A549 treated with Hydrocortisone at 1 μM for 4 hours (cell line): ENCODE results near the gene REX1BD. TPM values are rescaled to one million over a fixed set of nuclear protein-coding genes. Genes with fewer than 3 reads are reported as not detected.

Experiments
- total RNA-seq: library from RNA; stranded (reverse); fragments of 200-300 nt; extraction: Qiagen RNA extraction; gene quantifications from 5 replicates; pipeline ENCODE4 v1.2.3, GENCODE V29; 2022

Gene REX1BD
- 31.4 to 59.2 TPM (median 55.1 TPM) in 5 replicates for total RNA-seq

DNA sequence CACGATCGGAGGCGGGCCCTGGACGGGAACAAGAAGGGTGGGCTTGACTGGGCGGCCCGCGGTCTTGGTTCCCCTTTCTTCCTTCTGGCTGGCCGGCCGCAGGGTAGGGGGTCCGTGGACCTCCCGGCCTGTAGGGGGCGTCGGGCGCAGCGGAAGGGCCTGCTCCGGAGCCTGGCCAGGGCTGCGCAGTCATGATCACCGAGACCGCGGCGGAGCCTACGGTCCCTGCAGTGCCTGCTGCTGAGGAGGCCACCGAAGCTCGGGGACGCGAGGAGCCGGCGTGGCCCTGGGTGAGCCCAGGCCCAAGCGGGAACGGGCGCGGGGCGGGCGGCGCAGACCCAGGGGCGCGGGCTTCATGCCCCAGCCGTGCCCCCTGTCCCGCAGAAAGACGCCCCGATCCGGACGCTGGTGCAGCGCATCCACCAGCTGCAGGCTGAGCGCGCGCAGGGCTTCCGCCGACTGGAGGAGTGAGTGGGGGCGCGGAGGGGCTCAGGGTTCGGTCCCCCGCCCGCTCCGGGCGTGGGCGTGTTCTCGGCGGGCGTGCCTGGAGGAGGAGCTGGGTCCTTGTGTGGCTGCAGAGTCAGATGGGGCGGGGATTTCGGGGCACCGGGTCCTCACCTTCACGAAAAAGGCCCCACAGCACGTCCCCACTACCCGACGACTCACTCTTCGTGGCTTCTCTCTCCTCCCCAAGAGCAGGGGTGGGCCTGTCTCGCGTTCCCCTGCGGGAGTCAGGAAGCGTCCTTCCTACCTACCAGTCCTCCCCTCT is at the start of gene REX1BD:
REX1BD (plus strand) TSS at position 188 of the 769 bp plus-strand sequence; CDS start at position 192, 4 bp downstream.

DNA sequence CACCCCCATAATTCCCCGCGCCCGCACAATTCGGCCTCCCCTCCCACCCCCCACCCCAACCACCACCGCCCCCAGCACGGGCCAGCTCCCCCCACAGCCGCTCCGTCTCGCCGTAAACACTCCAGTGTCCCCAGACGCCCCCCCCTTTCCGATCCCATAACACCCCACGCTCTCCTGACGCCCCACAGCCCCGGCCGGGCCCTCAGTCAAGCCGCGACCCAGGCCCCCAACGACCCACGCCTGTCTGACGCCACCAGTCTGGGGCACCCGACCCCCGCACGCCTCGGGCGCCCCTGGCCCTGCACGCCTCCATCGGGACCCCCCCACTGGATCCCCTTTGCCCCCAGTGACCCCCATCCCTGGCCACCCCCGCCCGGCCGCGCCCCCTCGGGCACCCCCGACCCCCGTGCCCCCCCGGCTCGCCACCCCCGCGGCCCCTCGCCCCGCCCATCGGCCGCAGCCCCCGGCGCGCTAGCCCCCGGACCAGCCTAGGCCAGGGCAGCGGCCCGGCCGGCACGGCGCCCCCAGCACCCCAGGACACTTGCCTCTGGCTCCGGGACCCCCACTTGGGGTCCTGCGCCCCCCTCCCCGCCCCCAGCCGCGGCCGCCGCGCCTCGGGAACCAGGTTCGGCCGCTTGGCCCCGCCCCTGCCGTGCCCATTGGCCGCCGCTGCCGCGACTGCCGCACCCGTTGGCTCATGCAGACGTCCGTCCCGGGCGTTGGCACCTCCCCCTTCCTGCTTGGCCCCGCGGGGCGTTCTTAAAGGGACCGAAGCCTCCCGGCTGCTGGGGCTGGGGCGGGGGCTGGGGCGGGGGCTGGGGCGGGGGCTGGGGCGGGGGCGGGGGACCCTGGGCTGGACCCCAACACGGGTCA is 45.4 kb upstream of the REX1BD start, which contains the start of gene FKBP8:
FKBP8 (minus strand) TSS at position 633 of the 873 bp plus-strand sequence. CDS start 1,603 bp downstream, outside the sequence.

DNA sequence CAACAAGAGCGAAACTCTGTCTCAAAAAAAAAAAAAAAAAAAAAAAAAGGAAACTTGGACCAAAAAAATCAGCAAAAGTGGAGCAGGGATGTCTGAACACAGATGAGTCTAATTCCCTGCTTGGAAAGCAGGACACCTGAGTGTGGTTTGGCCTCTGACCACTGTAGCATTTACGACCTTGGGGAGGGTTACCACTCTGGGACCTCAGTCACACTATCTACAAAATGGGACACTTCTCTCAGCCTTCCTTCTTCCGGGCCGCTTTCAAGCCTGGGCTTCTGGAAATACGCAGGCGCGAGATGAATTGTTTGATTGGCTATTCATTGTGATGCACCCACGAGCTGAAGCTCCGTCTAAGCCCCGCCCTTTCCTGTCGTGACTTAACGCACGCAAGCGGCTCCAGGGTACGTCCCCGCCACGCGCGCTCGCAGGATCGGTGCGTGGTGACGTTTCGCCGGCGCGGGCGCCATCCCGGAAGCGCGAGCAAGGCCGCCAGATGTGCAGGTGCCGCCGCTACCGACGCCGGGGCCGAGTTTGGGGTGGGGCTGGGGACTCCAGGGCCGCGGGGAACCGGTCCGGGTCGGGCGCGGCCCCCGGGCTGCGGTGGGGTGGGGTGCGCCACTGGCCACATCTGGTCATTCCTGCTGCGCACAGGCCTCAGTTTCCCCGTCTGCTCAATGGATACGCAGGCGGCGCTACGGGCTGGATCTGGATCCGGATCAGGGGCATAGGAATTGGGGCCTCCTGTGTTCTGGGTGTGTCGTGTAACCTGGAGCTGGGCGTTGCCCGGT is 31.0 kb upstream of the REX1BD start, which contains the start of gene KXD1:
KXD1 (plus strand) TSS at position 460 of the 791 bp plus-strand sequence. CDS start 4,187 bp downstream, outside the sequence.

DNA sequence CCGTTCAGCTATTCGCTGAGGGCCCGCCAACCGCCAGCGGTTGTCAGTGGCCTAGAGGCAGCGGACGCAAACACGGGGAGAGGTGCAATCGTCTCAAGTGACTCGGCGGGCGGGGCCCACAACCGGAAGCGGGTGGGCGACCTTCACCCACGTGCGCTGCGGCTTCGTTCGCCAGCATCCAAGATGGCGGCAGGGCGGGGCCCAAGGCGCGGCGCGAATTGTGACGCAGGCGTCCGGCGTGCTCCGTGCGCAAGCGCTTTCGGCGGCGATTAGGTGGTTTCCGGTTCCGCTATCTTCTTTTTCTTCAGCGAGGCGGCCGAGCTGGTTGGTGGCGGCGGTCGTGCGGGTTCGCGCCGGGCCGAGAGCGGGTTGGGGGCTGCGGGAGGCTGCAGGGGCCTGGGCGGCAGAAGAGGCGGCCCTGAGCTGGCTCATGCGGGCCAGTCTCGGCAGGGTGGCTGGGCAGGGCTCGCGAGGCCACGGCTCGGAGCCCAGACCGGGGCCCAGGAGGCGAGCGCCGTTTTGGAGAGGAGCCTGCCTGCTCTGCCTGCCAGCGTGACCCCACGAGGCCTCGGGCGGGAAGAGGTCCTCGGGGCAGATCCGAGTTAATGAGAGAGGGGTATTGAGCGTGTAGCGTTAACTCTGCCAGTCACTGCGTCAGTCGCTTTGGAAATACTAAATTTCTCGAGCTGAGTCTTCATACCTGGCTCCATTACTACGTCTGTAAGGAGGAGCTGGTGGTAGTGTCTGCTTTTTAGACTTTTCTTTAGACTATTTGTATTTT is 16.8 kb upstream of the REX1BD start, which contains the start of gene UBA52:
UBA52 (plus strand) TSS at position 294 of the 781 bp plus-strand sequence. CDS start 1,444 bp downstream, outside the sequence.

DNA sequence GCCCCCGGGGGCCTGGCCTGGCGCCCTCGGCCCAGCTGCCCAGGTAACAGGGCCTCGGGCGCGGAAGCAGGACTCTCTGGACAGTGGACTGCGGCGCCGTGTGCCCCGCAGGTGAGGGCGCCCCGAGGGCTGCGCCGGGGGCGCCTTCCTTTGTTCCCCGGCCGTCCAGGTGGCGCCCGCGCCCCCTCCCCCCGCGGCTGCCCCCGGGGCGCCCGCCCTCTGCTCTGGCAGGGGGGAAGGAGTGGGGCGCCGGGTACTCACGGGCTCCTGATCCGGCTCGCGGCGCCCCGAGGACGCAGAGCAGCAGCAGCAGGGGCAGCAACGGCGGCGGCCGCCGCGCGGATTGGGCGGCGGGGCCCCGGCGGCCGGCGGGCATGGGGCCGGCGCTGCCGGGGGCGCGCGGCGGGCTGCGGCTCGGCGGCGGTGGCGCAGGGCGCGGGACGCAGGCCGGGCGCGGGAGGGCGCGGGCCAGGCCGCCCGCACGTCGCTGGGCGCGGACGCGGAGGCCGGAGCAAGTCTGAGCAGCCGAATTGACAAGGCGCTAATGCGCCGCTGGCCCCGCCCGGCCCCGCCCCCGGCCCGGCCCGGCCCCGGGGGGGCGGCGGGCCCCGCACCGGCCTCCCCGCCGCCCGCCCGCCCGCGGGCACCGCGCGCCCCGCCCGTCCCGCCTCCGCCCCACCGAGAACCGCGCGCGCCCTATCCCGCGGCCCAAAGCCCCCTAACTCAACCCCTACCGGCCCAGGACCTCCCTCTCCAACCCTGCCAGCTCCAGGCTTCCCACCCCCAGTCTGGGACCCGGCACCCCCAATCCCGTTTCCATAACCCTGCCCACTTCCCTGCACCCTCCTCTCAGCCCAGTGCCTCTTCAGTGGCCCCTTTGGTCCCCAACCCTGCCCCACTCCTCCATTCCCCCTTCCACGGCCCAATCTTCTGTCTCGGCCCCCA is 18.0 kb downstream of the REX1BD start, which contains the start of gene CRLF1:
CRLF1 (minus strand) TSS at position 519 of the 945 bp plus-strand sequence; CDS start at position 376, 143 bp downstream.

DNA sequence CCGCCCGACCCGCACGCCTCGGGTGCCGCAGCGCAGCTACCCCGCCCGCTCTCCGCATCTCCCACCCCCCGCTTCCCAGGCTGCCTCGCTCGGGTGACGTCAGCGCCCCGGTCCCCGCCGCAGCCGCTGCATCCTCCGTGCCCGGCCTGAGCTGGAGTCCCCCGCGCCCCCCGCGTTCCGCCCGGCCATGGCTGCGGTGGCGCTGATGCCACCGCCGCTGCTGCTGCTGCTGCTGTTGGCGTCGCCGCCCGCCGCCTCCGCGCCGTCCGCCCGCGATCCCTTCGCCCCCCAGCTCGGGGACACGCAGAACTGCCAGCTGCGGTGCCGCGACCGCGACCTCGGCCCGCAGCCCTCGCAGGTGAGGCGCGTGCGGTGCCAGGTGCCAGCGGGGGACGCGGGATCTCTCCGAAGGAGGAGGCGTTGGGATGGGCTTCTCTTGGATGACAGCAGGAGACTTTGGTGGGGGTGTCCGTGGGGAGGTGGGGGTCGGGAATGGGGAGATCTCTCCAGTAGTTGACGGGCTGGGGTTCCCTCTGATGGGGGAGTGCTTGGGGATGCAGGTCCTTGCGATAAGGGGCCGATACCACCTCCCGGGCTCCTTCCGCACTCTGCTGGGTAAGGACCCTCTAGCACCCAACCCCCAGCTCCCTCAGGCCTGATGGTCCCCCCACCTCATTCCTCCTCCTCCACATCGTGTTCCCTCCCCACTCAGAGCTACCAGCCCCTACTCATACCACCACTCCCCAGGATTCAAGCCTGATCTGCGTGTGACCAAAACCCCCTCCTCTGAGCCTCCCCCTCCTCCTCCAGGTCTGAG is 24.4 kb downstream of the REX1BD start, which contains the start of gene TMEM59L:
TMEM59L (plus strand) TSS at position 99 of the 817 bp plus-strand sequence; CDS start at position 188, 89 bp downstream.

DNA sequence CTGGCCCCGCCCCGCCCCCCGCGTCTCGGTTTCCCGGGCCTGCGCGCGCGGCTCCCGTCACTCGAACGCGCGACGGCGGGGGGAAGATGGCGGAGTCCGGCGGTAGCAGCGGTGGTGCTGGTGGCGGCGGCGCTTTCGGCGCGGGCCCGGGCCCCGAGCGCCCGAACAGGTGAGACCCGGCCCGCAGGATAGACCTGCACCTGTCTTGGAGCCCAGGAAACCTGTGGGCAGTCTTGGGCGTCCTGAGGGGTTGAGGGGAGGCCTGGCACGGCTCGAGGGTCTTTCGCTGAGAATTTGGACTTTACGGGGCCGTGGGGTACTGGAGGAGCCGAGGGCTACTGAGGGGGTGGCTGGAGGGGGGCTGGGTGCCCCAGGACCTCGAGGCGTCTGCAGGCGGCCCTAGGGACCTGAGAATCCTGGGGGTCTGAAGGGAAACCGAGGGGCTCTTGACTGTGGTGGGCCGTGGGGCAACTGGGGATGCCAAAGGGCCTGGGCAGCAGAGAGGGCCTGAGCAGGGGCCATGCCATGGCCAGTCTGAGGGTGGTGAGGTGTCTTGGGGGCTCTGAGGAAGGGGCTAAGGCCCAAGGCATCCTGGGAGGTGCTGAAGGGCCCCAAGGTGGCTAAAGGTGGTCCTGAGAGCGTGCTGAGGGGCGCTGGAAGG is 48.5 kb downstream of the REX1BD start, which contains the start of gene KLHL26:
KLHL26 (plus strand) TSS at position 60 of the 661 bp plus-strand sequence; CDS start at position 87, 27 bp downstream.

Other genes starting within 250 kb of the REX1BD start
- 2.3 to 3.5 TPM (median 2.8 TPM) in 5 replicates for gene PGPEP1, start 248.2 kb upstream of the REX1BD start, total RNA-seq
- gene GDF15, start 202.6 kb upstream of the REX1BD start, total RNA-seq = 11.9 to 24.9 TPM (median 20.6 TPM) in 5 replicates
- not detected in 5 replicates for gene LRRC25, start 191.2 kb upstream of the REX1BD start, total RNA-seq
- gene SSBP4, start 169.4 kb upstream of the REX1BD start, total RNA-seq = 31.8 to 51.7 TPM (median 46.8 TPM) in 5 replicates
- 25.7 to 42.9 TPM (median 40.8 TPM) in 5 replicates for gene ISYNA1, start 150.7 kb upstream of the REX1BD start, total RNA-seq
- gene ELL, start 66.7 kb upstream of the REX1BD start, total RNA-seq = 4.4 to 5.9 TPM (median 5.2 TPM) in 5 replicates
- gene FKBP8, start 45.2 kb upstream of the REX1BD start, total RNA-seq = 131 to 154 TPM (median 146 TPM) in 5 replicates
- 85.3 to 105 TPM (median 101 TPM) in 5 replicates for gene KXD1, start 30.9 kb upstream of the REX1BD start, total RNA-seq
- gene UBA52, start 16.9 kb upstream of the REX1BD start, total RNA-seq = 920 to 1,228 TPM (median 1,167 TPM) in 5 replicates
- gene CRLF1, start 18.0 kb downstream of the REX1BD start, total RNA-seq = 3.8 to 8.7 TPM (median 5.1 TPM) in 5 replicates
- 3.8 to 7.0 TPM (median 5.9 TPM) in 5 replicates for gene TMEM59L, start 24.1 kb downstream of the REX1BD start, total RNA-seq
- 3.7 to 5.5 TPM (median 3.9 TPM) in 5 replicates for gene KLHL26, start 48.2 kb downstream of the REX1BD start, total RNA-seq
- 3.2 to 4.6 TPM (median 3.7 TPM) in 5 replicates for gene CRTC1, start 94.9 kb downstream of the REX1BD start, total RNA-seq
- 0.09 to 0.27 TPM (median 0.21 TPM) in 5 replicates for gene COMP, start 202.5 kb downstream of the REX1BD start, total RNA-seq
- gene UPF1, start 243.2 kb downstream of the REX1BD start, total RNA-seq = 38.3 to 42.6 TPM (median 41.3 TPM) in 5 replicates